NB4 (cell line): Measurements from ENCODE around the gene GLYATL3.

Source experiments
- DNase-seq: peaks from one replicate; pipeline ENCODE4 v3.0.0; 2010; ENCODE audit warnings: low read depth
- H3K4me3 ChIP-seq: one replicate; pipeline ENCODE4 v1.5.1; 2011; ENCODE audit warnings: mild to moderate bottlenecking, low read depth, low read length, moderate library complexity
- CTCF ChIP-seq: IDR thresholded peaks from one replicate; pipeline ENCODE4 v1.5.1; 2012; ENCODE audit warnings: low read depth, low read length
- MAX ChIP-seq: IDR thresholded peaks from 2 replicates; pipeline ENCODE4 v1.6.1; 2011; ENCODE audit warnings: low read depth, low read length
- MYC ChIP-seq: IDR thresholded peaks from 2 replicates; pipeline ENCODE4 v1.6.1; 2011; ENCODE audit warnings: low read depth, low read length
- POLR2A ChIP-seq: IDR thresholded peaks from 2 replicates; pipeline ENCODE4 v1.6.1; 2011; ENCODE audit warnings: mild to moderate bottlenecking; ENCODE audit not compliant: insufficient read length; ENCODE audit errors: extremely low read depth

GLYATL3 gene

GRCh38 chr6:49558238-49558637 lies 58.5 kb downstream of the GLYATL3 start:
- no peak overlapping the region for H3K4me3 ChIP-seq
- DNase-seq = no peak
- TF ChIP-seq MAX = no peak

GRCh38 chr6:49563006-49563886 lies 63.5 kb downstream of the GLYATL3 start:
- DNase-seq = no peak
- no peak overlapping the region for H3K4me3 ChIP-seq
- TF ChIP-seq MYC = no peak
- TF ChIP-seq POLR2A = no peak
- TF ChIP-seq MAX = no peak
- no peak for TF ChIP-seq CTCF

GRCh38 chr6:49564552-49564951 lies 64.8 kb downstream of the GLYATL3 start:
- TF ChIP-seq POLR2A (no peak), MYC (no peak), MAX (no peak), CTCF (no peak)
- DNase-seq = no peak
- no peak overlapping the region for H3K4me3 ChIP-seq

GRCh38 chr6:49565261-49565660 lies 65.5 kb downstream of the GLYATL3 start:
- no peak for DNase-seq
- no peak for TF ChIP-seq MAX
- TF ChIP-seq CTCF = no peak
- TF ChIP-seq MYC = no peak
- no peak for TF ChIP-seq POLR2A
- H3K4me3 ChIP-seq = no peak overlapping the region

- TF ChIP-seq POLR2A (no peak), CTCF (no peak), MAX (no peak), MYC (no peak)
- no peak for DNase-seq
- H3K4me3 ChIP-seq = no peak overlapping the region
Observed at GRCh38 chr6:49565855-49566254, 66.1 kb downstream of the GLYATL3 start.

GRCh38 chr6:49570474-49571079 lies 70.9 kb downstream of the GLYATL3 start:
- no peak overlapping the region for H3K4me3 ChIP-seq
- TF ChIP-seq CTCF (no peak), POLR2A (no peak), MAX (no peak), MYC (no peak)
- DNase-seq = no peak
